NCI-H526 (cell line): ENCODE data around the gene NISCH.

Source experiments
- DNase-seq, 2 experiments: peaks; one replicate each; lab custom pipeline; 2025; lab: John Stamatoyannopoulos, UW

NISCH gene

GRCh38 chr3:52527039-52527731, 71.8 kb downstream of the NISCH start:
- no peak for DNase-seq

GRCh38 chr3:52527732-52528585, 72.6 kb downstream of the NISCH start:
- no peak for DNase-seq

- no peak for DNase-seq
These were observed 73.4 kb downstream of the NISCH start for GRCh38 chr3:52528586-52529375.

- no peak for DNase-seq
These were observed 74.3 kb downstream of the NISCH start for GRCh38 chr3:52529376-52530333.

GRCh38 chr3:52530918-52531826, 75.8 kb downstream of the NISCH start:
- no peak for DNase-seq

- no peak for DNase-seq
These were observed 76.6 kb downstream of the NISCH start for GRCh38 chr3:52531860-52532516.

- DNase-seq, result no peak
These were observed 77.1 kb downstream of the NISCH start for GRCh38 chr3:52532517-52532837.

- peak in 1 of 2 experiments; percentile 61 for DNase-seq
These were observed 77.6 kb downstream of the NISCH start for GRCh38 chr3:52532838-52533622.

GRCh38 chr3:52533623-52534280, 78.3 kb downstream of the NISCH start, which contains the start of gene NT5DC2:
NT5DC2 (minus strand) TSS chr3:52533857; CDS start chr3:52533737, 120 bp downstream.
- DNase-seq, result peak; percentile 30 to 96

GRCh38 chr3:52534281-52535183, 79.1 kb downstream of the NISCH start:
- peak; percentile 78 to 92 for DNase-seq

GRCh38 chr3:52535411-52536111, 80.2 kb downstream of the NISCH start:
- DNase-seq, result no peak

GRCh38 chr3:52536112-52536368, 80.6 kb downstream of the NISCH start:
- DNase-seq, result no peak

GRCh38 chr3:52536369-52537164, 81.2 kb downstream of the NISCH start, which contains the start of gene UQCC5:
UQCC5 (plus strand) TSS chr3:52536605; CDS start chr3:52536756, 151 bp downstream.
- peak; percentile 97 to 100 for DNase-seq

- DNase-seq, result no peak
These were observed 81.8 kb downstream of the NISCH start for GRCh38 chr3:52537165-52537620.

- DNase-seq, result no peak
These were observed 82.5 kb downstream of the NISCH start for GRCh38 chr3:52537726-52538421.
